ENCODE measurements around the gene RBMS1.
"Not testable (repeated sequence)": the region's sequence is repeated elsewhere in the genome, so short reads cannot be mapped to it uniquely, and the experiment has no call there.

The RBMS1 gene

GRCh38 chr2:160501370-160501769 lies 7.8 kb upstream of the RBMS1 start:
- no peak for DNase-seq

- no peak for DNase-seq
These were observed 6.3 kb upstream of the RBMS1 start for GRCh38 chr2:160499865-160500264.

- DNase-seq = no peak
These were observed 4.5 kb upstream of the RBMS1 start for GRCh38 chr2:160498137-160498536.

GRCh38 chr2:160494201-160494644 lies 616 bp upstream of the RBMS1 start:
- no peak for DNase-seq

GRCh38 chr2:160492401-160493226 lies 993 bp downstream of the RBMS1 start:
- DNase-seq = peak; percentile 36

- no peak for DNase-seq
These were observed 1.7 kb downstream of the RBMS1 start for GRCh38 chr2:160491911-160492371.

- DNase-seq = no peak
These were observed 2.6 kb downstream of the RBMS1 start for GRCh38 chr2:160490733-160491685.

- DNase-seq = no peak
These were observed 4.5 kb downstream of the RBMS1 start for GRCh38 chr2:160489111-160489510.

- DNase-seq = not testable (repeated sequence)
These were observed 5.3 kb downstream of the RBMS1 start for GRCh38 chr2:160488289-160488688.

GRCh38 chr2:160486341-160486740 lies 7.3 kb downstream of the RBMS1 start:
- DNase-seq = no peak

GRCh38 chr2:160484859-160485520 lies 8.6 kb downstream of the RBMS1 start:
- DNase-seq = no peak

GRCh38 chr2:160482673-160483072 lies 10.9 kb downstream of the RBMS1 start:
- no peak for DNase-seq

GRCh38 chr2:160479269-160479668 lies 14.3 kb downstream of the RBMS1 start:
- DNase-seq = no peak

GRCh38 chr2:160478660-160479059 lies 14.9 kb downstream of the RBMS1 start:
- no peak for DNase-seq

- no peak for DNase-seq
These were observed 16.6 kb downstream of the RBMS1 start for GRCh38 chr2:160477032-160477431.

- DNase-seq = no peak
These were observed 18.5 kb downstream of the RBMS1 start for GRCh38 chr2:160474891-160475787.

- no peak for DNase-seq
These were observed 19.3 kb downstream of the RBMS1 start for GRCh38 chr2:160474319-160474645.

- no peak for DNase-seq
These were observed 19.9 kb downstream of the RBMS1 start for GRCh38 chr2:160473468-160474318.

GRCh38 chr2:160472839-160473251 lies 20.8 kb downstream of the RBMS1 start:
- DNase-seq = peak; percentile 64

- no peak for DNase-seq
These were observed 21.7 kb downstream of the RBMS1 start for GRCh38 chr2:160471950-160472349.

GRCh38 chr2:160469621-160470204 lies 23.9 kb downstream of the RBMS1 start:
- no peak for DNase-seq
